Gastroesophageal sphincter (tissue), 4 donors: ENCODE results near the gene CHRM1. TPM values are rescaled to one million over a fixed set of nuclear protein-coding genes. Genes with fewer than 3 reads are reported as not detected.
"Not testable (repeated sequence)": the region's sequence is repeated elsewhere in the genome, so short reads cannot be mapped to it uniquely, and the experiment has no call there.

ENCODE experiments used
- ATAC-seq: fragments of 150-250 bp; one replicate; pipeline ENCODE4 v1.9.1; 2016; ENCODE audit warnings: mild to moderate bottlenecking, moderate library complexity
- H3K27ac ChIP-seq, 4 donors: fragments of 200-600 bp; sonication (generic) in 3 of 4; 1 replicate in 3 of 4; 2 replicates in 1 of 4; pipeline ENCODE4 v1.5.1; 2016 to 2019
- H3K27me3 ChIP-seq: fragments of 200-600 bp; sonication (generic); one replicate; pipeline ENCODE4 v1.5.1; 2019
- H3K36me3 ChIP-seq, 2 donors: fragments of 200-600 bp; sonication (generic); one replicate each; pipeline ENCODE4 v1.5.1; 2019; ENCODE audit warnings: control low read depth in 1 of 2
- H3K4me1 ChIP-seq, 3 donors: fragments of 200-600 bp; sonication (generic); 1 replicate in 2 of 3; 2 replicates in 1 of 3; pipeline ENCODE4 v1.5.1; 2016 to 2019; ENCODE audit warnings: control low read depth in 2 of 3
- H3K4me3 ChIP-seq, 2 donors: fragments of 200-600 bp; sonication (generic); one replicate each; pipeline ENCODE4 v1.5.1; 2019; ENCODE audit warnings: mild to moderate bottlenecking in 1 of 2, moderate library complexity in 1 of 2
- H3K9me3 ChIP-seq, 3 donors: fragments of 200-600 bp; sonication (generic); one replicate each; pipeline ENCODE4 v1.5.1; 2017 to 2019; ENCODE audit warnings: control low read depth in 2 of 3
- CTCF ChIP-seq, 4 experiments: fragments of 200-600 bp in 2 of 4; fragments of 450-650 bp in 2 of 4; sonication (generic) in 1 of 4; IDR thresholded peaks; one replicate each; pipeline ENCODE4 v1.5.1; 2017 to 2019; ENCODE audit warnings: antibody characterized with exemption in 4 of 4, mild to moderate bottlenecking in 2 of 4, moderate library complexity in 2 of 4
- EP300 ChIP-seq: sonication (generic); formaldehyde crosslinking; IDR thresholded peaks from one replicate; pipeline ENCODE4 v1.6.1; 2017; ENCODE audit warnings: antibody characterized with exemption, mild to moderate bottlenecking
- POLR2A ChIP-seq, 2 donors: fragments of 450-650 bp; IDR thresholded peaks; one replicate each; pipeline ENCODE4 v1.6.1; 2017; ENCODE audit warnings: antibody characterized with exemption in 2 of 2, mild to moderate bottlenecking in 2 of 2, moderate library complexity in 1 of 2
- POLR2AphosphoS5 ChIP-seq: sonication (generic); formaldehyde crosslinking; IDR thresholded peaks from one replicate; pipeline ENCODE4 v1.6.1; 2017; ENCODE audit warnings: antibody characterized with exemption
- WGBS, 2 donors: methylation state at CpG; one replicate each; pipeline ENCODE4 v1.1.5; 2018; ENCODE audit warnings: low coverage in 1 of 2; 5-methylcytosine and 5-hydroxymethylcytosine counted together
- total RNA-seq, 4 donors: library from RNA; depleted of rRNA; stranded (reverse); fragments of >200 nt; gene quantifications; one replicate each; pipeline ENCODE4 v1.1.0, GENCODE V29; 2016

The CHRM1 gene
- total RNA-seq, 4 donors from 2014 or later: 0.16 to 0.89 (median 0.27) TPM; not detected in 1

- no peaks in the 10 kb centered on the region for H3K36me3 ChIP-seq
- WGBS, 2 donors: 75 to 92% methylated on average over 2 to 3 of the region's 7 CpGs
- no peak overlapping the region for H3K27ac ChIP-seq
- TF ChIP-seq EP300 (no peak), POLR2AphosphoS5 (no peak), POLR2A (IDR thresholded peaks at IDR 0.05) (no peak), CTCF (IDR thresholded peaks at IDR 0.05) (no peak)
- no peak for ATAC-seq
- H3K27me3 ChIP-seq: no peaks in the 10 kb centered on the region
- no peak overlapping the region for H3K4me3 ChIP-seq
- H3K4me1 ChIP-seq: no peaks in the 10 kb centered on the region
- peaks cover 0 to 8% (median 0%) of the 10 kb centered on the region in 3 donors for H3K9me3 ChIP-seq
These were observed 27.7 kb upstream of the CHRM1 start for GRCh38 chr11:62948765-62949320.

DNA sequence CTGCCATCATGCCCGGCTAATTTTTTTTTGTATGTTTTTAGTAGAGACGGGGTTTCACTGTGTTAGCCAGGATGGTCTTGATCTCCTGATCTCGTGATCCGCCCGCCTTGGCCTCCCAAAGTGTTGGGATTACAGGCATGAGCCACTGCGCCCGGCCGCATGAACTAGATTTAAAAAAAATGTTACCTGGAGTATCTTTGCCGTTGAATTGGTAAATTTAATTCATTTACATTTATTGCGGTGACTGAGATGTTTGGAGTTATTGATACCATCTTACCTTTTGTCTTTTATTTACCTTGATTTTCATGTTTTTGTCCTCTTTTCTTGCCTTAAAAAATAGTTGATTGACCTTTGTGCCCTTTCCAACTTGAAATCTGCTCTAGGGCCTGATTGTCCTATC is 24.4 kb upstream of the CHRM1 start:
- WGBS, 2 donors: 92 to 95% methylated on average over 5 to 8 of the region's 10 CpGs
- not testable (repeated sequence) for H3K4me3 ChIP-seq, ATAC-seq, H3K27ac ChIP-seq, H3K9me3 ChIP-seq, H3K36me3 ChIP-seq, H3K27me3 ChIP-seq, H3K4me1 ChIP-seq

DNA sequence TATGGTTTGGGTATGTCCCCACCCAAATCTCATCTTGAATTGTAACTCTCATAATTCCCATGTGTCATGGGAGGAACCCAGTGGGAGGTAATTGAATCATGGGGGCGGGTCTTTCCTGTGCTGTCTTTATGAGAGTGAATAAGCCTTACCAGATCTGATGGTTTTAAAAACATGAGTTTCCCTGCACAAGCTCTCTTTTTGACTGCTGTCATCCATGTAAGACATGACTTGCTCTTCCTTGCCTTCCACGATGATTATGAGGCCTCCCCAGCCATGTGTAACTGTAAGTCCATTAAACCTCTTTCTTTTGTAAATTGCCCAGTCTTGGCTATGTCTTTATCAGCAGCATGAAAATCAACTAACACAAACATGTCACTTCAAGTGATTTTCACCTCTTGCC is 16.4 kb upstream of the CHRM1 start:
- not testable (repeated sequence) for H3K4me3 ChIP-seq, ATAC-seq, H3K4me1 ChIP-seq, H3K9me3 ChIP-seq, H3K27ac ChIP-seq, H3K27me3 ChIP-seq, H3K36me3 ChIP-seq
- 62 to 82% methylated on average over 2 of the region's 2 CpGs for WGBS, 2 donors

DNA sequence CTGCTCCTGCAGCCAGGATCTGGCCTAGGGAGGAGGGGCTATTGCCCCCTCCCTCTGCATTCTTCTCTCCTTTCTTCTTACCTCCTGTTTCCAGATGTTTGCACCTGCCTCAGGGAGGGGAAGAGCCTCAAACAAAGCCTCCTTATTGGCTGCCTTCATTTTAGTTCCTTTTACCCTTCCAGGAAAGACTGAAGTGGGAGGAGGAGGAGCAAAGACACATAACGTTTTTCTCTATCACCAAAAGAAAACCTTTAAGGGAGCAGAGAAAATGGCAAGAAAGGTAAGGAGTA is 13.3 kb upstream of the CHRM1 start:
- TF ChIP-seq POLR2AphosphoS5 (no peak), CTCF (IDR thresholded peaks at IDR 0.05) (no peak), EP300 (no peak), POLR2A (IDR thresholded peaks at IDR 0.05) (no peak)
- WGBS, 2 donors: 67% methylated on average over 1 of the region's 1 CpG; no CpG with 5 or more reads in 1 of the 2 donors
- Histone ChIP-seq H3K27me3 (no peaks in the 10 kb centered on the region), H3K4me1 (no peaks in the 10 kb centered on the region), H3K4me3 (no peak overlapping the region), H3K27ac (no peak overlapping the region), H3K36me3 (no peaks in the 10 kb centered on the region), H3K9me3 (no peaks in the 10 kb centered on the region)
- ATAC-seq: no peak

DNA sequence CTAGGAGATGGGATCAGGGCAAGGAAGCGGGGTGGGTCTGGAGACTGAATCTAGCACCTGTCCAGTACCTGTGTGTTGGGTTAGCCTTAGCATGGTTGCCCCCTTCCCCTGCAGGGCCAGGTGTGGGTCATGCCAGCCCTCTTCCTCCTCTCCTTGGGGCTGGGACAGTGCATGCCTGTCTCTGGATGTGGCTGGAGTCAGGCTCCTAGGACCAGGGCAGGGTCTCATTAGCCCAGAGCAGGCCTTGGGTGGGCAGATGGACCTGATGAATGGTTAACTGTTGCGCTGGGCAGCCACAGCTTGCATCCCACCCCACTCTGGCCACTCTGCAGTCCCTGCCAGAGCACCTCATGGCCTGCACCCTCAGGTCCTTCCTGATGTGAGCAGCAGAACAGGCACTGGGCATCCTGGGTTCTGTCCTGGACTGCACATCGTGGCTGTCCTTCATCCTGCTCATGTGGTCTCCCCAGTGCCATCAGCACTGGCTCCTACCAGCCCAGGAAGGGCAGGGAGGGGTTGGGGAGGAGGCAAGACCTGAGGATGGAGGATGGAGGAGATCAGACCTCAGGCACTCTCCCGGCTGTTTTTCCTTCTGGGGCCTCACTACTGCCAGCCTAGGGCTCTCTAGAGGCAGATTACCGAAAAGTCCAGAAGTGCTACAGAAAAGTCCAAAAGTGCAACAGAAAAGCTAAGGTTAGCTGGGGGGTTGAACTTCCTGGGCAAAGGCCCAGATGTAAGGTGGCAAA is 12.8 kb upstream of the CHRM1 start:
- TF ChIP-seq EP300 (no peak), POLR2AphosphoS5 (no peak), CTCF (IDR thresholded peaks at IDR 0.05) (no peak), POLR2A (IDR thresholded peaks at IDR 0.05) (no peak)
- no peaks in the 10 kb centered on the region for H3K27me3 ChIP-seq
- no peaks in the 10 kb centered on the region for H3K9me3 ChIP-seq
- H3K27ac ChIP-seq: no peak overlapping the region
- no peaks in the 10 kb centered on the region for H3K4me1 ChIP-seq
- no peak for ATAC-seq
- 83% methylated on average over 1 to 2 of the region's 5 CpGs for WGBS, 2 donors
- H3K36me3 ChIP-seq: no peaks in the 10 kb centered on the region
- no peak overlapping the region for H3K4me3 ChIP-seq

DNA sequence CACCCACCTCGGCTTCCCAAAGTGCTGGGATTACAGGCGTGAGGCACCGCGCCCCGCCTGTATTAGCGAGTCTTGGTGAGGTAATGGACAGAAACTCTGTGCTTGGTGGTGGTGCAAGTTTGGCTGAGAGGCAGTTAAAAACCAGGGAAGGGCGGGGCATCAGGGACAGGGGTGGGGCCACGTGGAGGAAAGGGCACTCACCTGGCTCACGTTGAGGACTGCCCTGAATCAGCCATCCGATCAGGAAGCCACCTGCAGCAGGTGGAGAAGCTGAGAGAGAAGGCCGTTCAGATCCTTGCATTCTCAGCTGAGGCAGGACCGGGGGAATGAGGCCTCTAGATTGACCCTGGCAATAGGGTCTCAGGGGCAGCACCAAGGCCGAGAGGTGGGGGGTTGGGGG is 12.1 kb upstream of the CHRM1 start:
- ATAC-seq: no peak
- no peak overlapping the region for H3K27ac ChIP-seq
- H3K27me3 ChIP-seq: peaks cover 4% of the 10 kb centered on the region
- H3K9me3 ChIP-seq: no peaks in the 10 kb centered on the region
- H3K4me3 ChIP-seq: no peak overlapping the region
- WGBS, 2 donors: 66 to 83% methylated on average over 2 to 5 of the region's 13 CpGs
- no peak for TF ChIP-seq EP300
- TF ChIP-seq POLR2A (IDR thresholded peaks at IDR 0.05): no peak
- no peak for TF ChIP-seq CTCF (IDR thresholded peaks at IDR 0.05)
- TF ChIP-seq POLR2AphosphoS5: no peak
- H3K36me3 ChIP-seq: no peaks in the 10 kb centered on the region
- H3K4me1 ChIP-seq: no peaks in the 10 kb centered on the region
